ENCODE measurements around the gene RBP2.

GRCh38 chr3:139518926-139519842 is 42.9 kb upstream of the RBP2 start:
- TF ChIP-seq, protein P1, sequence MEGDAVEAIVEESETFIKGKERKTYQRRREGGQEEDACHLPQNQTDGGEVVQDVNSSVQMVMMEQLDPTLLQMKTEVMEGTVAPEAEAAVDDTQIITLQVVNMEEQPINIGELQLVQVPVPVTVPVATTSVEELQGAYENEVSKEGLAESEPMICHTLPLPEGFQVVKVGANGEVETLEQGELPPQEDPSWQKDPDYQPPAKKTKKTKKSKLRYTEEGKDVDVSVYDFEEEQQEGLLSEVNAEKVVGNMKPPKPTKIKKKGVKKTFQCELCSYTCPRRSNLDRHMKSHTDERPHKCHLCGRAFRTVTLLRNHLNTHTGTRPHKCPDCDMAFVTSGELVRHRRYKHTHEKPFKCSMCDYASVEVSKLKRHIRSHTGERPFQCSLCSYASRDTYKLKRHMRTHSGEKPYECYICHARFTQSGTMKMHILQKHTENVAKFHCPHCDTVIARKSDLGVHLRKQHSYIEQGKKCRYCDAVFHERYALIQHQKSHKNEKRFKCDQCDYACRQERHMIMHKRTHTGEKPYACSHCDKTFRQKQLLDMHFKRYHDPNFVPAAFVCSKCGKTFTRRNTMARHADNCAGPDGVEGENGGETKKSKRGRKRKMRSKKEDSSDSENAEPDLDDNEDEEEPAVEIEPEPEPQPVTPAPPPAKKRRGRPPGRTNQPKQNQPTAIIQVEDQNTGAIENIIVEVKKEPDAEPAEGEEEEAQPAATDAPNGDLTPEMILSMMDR (IDR thresholded peaks at IDR 0.05) = no peak
- no peak for TF ChIP-seq EZH2 (IDR thresholded peaks at IDR 0.05)
